Stimulated activated memory B cell treated with anti-CD40 and anti-IgM and Interleukin-4, amounts not matched to agents 10 μg/mL and 1 μg/mL and 100 μg/mL, for 72 hours (primary cell): ENCODE results near the gene DSC1.
A peak's percentile ranks its signal among the peaks of the same experiment; 100 is the strongest.

ENCODE experiments used
- ATAC-seq: fragments of 150-1000 bp; cut with Tn5 transposase; 2 replicates; pipeline ENCODE4 v1.10.0; 2021
- H3K27ac Mint-ChIP-seq: one replicate; pipeline ENCODE4 v1.8.0; 2022; ENCODE audit warnings: mild to moderate bottlenecking, mixed read lengths
- H3K27me3 Mint-ChIP-seq: one replicate; pipeline ENCODE4 v1.8.0; 2022; ENCODE audit warnings: mixed read lengths
- H3K36me3 Mint-ChIP-seq: one replicate; pipeline ENCODE4 v1.8.0; 2022; ENCODE audit warnings: mixed read lengths
- H3K4me1 Mint-ChIP-seq: one replicate; pipeline ENCODE4 v1.8.0; 2022; ENCODE audit warnings: mixed read lengths
- H3K4me3 Mint-ChIP-seq: one replicate; pipeline ENCODE4 v1.8.0; 2022; ENCODE audit warnings: mild to moderate bottlenecking, moderate library complexity, mixed read lengths
- H3K9me3 Mint-ChIP-seq: one replicate; pipeline ENCODE4 v1.8.0; 2022; ENCODE audit warnings: mixed read lengths

Gene DSC1, protein sequence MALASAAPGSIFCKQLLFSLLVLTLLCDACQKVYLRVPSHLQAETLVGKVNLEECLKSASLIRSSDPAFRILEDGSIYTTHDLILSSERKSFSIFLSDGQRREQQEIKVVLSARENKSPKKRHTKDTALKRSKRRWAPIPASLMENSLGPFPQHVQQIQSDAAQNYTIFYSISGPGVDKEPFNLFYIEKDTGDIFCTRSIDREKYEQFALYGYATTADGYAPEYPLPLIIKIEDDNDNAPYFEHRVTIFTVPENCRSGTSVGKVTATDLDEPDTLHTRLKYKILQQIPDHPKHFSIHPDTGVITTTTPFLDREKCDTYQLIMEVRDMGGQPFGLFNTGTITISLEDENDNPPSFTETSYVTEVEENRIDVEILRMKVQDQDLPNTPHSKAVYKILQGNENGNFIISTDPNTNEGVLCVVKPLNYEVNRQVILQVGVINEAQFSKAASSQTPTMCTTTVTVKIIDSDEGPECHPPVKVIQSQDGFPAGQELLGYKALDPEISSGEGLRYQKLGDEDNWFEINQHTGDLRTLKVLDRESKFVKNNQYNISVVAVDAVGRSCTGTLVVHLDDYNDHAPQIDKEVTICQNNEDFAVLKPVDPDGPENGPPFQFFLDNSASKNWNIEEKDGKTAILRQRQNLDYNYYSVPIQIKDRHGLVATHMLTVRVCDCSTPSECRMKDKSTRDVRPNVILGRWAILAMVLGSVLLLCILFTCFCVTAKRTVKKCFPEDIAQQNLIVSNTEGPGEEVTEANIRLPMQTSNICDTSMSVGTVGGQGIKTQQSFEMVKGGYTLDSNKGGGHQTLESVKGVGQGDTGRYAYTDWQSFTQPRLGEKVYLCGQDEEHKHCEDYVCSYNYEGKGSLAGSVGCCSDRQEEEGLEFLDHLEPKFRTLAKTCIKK

DNA sequence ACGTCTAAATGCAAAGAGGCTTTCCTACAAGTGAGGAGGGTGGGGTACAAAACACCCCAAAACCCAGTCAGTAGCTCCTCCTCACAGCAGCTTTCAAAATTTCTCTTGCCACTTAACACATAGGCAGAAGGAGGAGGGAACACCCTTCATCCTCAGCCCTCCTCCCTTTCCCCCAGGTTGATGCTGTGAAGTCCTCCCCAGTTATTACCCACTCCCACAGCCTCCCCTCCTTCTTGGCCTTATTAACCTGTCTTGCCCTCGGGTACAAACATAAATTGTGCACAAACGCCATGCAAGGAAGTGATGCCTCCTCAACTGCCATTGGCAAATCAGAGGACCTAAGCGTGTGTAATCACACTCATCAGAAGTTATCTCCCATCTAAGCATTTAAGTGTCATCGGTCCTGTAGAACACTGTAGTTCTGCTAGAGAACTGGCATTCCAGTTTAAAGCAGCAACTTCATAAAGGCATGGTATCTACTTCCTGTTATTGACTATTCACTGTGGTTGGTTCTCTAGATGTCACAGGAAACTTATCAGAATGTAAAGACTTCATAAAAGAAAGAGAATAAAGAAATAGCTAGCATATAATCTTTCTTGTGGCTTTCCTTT, at the start of gene DSC1:
TSS of gene DSC1 (minus strand) at position 32 of the 611 bp plus-strand sequence. CDS start 262 bp downstream, outside the sequence.
- no peak for ATAC-seq
- Mint-ChIP-seq H3K27me3 (no peaks in the 10 kb centered on the region), H3K9me3 (no peaks in the 10 kb centered on the region), H3K27ac (no peak within 1 kb of the TSS), H3K4me3 (no peak within 1 kb of the TSS), H3K36me3 (no peaks in the 10 kb centered on the region), H3K4me1 (no peaks in the 10 kb centered on the region)

DNA sequence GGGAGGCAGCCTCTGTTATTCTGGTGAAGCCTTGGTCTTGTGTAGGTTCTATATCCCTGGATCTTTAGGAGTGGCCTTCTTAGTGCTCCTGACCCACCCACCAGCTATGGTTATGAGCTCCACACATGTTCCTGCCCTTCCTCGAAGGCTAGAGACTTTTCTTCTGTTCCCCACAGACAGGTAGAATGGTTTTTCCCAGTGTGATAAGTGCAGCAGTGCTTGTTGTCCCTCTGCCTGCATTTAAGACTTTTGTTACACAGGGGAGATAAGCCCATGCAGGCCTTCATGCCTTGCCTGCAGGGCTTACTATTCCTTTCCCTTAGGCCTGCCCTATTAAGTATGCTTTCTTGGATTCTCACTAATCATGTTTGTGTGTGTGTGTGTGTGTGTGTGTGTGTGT, 48.4 kb upstream of the DSC1 start:
- no peaks in the 10 kb centered on the region for H3K36me3 Mint-ChIP-seq
- ATAC-seq, result peak; percentile 43
- H3K4me3 Mint-ChIP-seq, result no peak overlapping the region
- no peak overlapping the region for H3K27ac Mint-ChIP-seq
- no peaks in the 10 kb centered on the region for H3K27me3 Mint-ChIP-seq
- H3K4me1 Mint-ChIP-seq, result peaks cover 6% of the 10 kb centered on the region
- peaks cover 10% of the 10 kb centered on the region for H3K9me3 Mint-ChIP-seq

DNA sequence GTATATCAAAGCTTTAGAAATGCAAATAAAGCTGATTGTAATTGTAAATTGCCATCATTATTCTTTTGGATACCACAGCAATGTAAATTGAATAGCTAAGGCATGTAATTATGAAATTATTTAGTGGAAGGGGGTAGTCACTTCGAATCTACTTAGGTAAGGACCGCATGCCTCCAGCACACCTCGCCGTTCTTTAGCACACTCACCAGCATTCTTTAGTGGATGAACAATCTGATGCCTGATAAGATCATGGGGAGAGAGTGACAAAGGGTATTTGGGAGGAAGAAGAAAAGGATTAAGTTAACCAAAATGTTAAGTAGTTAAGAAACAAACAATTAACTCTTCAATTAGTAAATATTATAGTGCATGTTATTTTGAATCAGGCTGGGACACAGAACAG, 46.4 kb upstream of the DSC1 start:
- H3K9me3 Mint-ChIP-seq, result peaks cover 13% of the 10 kb centered on the region
- H3K4me1 Mint-ChIP-seq, result peaks cover 6% of the 10 kb centered on the region
- no peaks in the 10 kb centered on the region for H3K27me3 Mint-ChIP-seq
- H3K36me3 Mint-ChIP-seq, result no peaks in the 10 kb centered on the region
- ATAC-seq, result no peak
- no peak overlapping the region for H3K27ac Mint-ChIP-seq
- H3K4me3 Mint-ChIP-seq, result no peak overlapping the region

DNA sequence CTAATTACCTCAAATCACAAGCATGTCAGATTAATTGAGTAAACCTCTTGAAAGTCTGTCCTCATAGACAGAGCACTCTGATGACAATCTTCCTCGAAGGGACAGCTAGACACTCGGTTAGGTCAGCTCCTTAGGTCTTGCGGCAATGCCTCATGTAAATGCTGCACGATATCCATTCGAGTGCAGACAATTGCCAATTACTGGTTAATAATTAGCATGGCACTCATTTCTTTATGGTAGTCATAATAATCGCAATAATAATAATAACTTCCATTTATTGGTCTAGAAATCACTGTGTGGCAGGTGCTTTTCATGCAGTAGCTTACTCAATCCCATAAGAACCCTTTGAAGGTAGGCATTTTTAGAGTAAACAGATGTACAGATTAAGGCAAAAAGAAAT, 44.7 kb upstream of the DSC1 start:
- Mint-ChIP-seq H3K9me3 (peaks cover 13% of the 10 kb centered on the region), H3K36me3 (no peaks in the 10 kb centered on the region), H3K4me3 (no peak overlapping the region), H3K27me3 (no peaks in the 10 kb centered on the region), H3K27ac (no peak overlapping the region), H3K4me1 (peaks cover 6% of the 10 kb centered on the region)
- no peak for ATAC-seq

DNA sequence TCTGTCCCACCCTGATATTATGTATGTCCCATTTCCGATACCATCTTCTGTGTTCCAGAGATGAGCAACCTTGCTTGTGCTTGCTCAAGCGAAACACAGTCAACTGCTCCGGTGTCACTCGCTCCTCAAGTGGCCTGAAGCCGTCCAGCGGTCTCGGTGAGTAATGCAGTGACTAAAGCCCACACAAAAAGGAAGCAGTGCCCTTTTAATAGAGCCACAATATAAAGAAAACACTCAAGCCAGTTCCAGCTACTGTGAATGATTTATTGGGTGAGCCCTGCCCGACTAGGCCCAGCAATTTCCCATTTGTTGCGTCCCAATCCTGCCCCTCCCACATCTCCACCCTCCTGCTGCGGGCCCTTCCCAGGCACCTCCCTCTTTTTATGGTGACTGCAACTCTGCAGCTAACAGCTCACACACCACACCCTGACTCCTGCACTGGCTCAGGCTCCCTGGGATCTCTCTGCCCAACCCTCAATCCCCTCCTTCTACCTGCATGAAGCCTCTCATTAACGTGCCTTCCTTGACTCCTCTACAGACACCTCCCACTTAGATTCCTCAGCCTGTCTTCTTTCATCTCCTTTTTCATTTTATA, 44.2 kb upstream of the DSC1 start:
- no peak overlapping the region for H3K4me3 Mint-ChIP-seq
- H3K27ac Mint-ChIP-seq, result no peak overlapping the region
- peaks cover 13% of the 10 kb centered on the region for H3K9me3 Mint-ChIP-seq
- H3K36me3 Mint-ChIP-seq, result no peaks in the 10 kb centered on the region
- H3K4me1 Mint-ChIP-seq, result peaks cover 6% of the 10 kb centered on the region
- no peaks in the 10 kb centered on the region for H3K27me3 Mint-ChIP-seq
- ATAC-seq, result peak; percentile 10

DNA sequence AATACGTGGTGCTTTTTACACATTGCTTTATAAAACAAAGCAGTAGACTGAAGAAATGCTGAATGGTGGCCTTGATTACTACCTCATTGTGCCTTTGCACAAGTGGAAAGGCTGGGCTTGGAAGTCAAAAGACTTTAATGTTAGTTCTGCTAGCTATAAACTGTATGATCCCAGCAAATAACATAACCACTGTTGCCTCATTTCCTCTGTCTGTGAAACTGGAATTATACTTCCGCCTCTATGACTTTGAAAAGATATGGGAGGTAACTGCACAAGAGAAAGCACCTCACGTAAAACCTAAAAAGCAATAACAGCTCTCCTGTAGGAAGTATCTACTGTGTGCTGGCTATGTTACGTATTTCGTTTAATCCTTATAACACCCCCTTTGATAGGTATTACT, 43.4 kb upstream of the DSC1 start:
- H3K36me3 Mint-ChIP-seq, result no peaks in the 10 kb centered on the region
- peaks cover 13% of the 10 kb centered on the region for H3K9me3 Mint-ChIP-seq
- no peaks in the 10 kb centered on the region for H3K27me3 Mint-ChIP-seq
- H3K4me1 Mint-ChIP-seq, result peaks cover 6% of the 10 kb centered on the region
- no peak overlapping the region for H3K27ac Mint-ChIP-seq
- no peak overlapping the region for H3K4me3 Mint-ChIP-seq
- no peak for ATAC-seq

DNA sequence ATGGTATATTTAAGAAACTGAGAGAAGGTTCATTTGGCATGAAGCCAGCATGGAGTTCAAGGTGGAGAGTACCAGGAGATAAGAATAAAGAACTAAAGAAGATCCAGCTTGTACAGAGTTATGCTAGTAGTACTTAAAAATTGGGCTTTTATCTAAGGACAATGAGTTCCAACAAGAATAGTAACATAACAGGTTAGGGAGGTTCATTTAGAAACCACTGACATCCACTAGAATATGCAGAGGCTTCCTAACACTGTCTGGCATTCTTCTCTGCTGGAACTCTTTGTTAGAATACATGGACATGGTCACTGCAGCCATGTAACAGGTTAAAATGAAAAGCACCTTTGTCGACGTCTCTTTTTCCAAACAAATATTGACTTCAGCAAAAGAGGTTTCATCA, 42.6 kb upstream of the DSC1 start:
- H3K27ac Mint-ChIP-seq, result no peak overlapping the region
- ATAC-seq, result no peak
- peaks cover 6% of the 10 kb centered on the region for H3K4me1 Mint-ChIP-seq
- H3K27me3 Mint-ChIP-seq, result no peaks in the 10 kb centered on the region
- H3K9me3 Mint-ChIP-seq, result peaks cover 13% of the 10 kb centered on the region
- H3K4me3 Mint-ChIP-seq, result no peak overlapping the region
- H3K36me3 Mint-ChIP-seq, result no peaks in the 10 kb centered on the region

DNA sequence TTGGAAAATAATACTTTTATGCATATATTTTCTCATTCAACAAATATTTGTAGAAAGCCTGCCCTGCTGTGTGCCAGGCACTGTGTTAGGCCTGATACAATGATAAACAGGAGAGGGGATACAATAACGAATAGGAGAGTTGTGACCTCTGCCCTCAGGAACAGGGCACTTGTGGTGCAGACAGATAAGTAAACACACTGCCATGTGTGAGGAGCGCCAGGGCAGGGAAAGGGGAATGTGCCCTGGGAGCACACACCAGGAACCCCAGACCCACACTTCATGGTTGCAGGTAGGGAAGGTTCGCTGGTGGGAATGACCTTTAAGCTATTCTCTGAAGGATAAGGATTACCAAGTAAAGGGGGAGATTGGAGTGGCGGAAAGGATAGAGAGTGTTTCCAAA, 42.2 kb upstream of the DSC1 start:
- Mint-ChIP-seq H3K27ac (no peak overlapping the region), H3K9me3 (peaks cover 13% of the 10 kb centered on the region), H3K4me3 (no peak overlapping the region), H3K36me3 (no peaks in the 10 kb centered on the region), H3K27me3 (no peaks in the 10 kb centered on the region), H3K4me1 (peaks cover 6% of the 10 kb centered on the region)
- ATAC-seq, result no peak

DNA sequence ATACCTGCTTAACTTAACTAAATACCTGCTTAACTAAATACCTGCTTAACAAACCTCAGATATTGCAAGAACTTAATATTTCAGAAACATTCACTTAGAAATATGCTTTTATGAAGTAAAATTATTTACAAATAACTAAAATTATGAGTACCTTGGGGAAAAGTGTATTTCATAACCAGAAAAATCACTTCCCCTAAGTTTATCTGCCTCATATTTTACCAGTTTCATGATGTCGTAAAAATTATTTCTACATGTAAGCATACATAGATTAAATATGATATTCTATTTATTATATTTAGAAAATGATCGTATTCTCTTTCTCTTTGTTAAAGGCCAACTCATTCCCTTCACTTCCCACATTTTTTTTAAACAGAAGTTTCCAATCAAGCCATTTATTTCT, 41.5 kb upstream of the DSC1 start:
- Mint-ChIP-seq H3K9me3 (peaks cover 10% of the 10 kb centered on the region), H3K36me3 (no peaks in the 10 kb centered on the region), H3K27ac (no peak overlapping the region), H3K27me3 (no peaks in the 10 kb centered on the region), H3K4me1 (peaks cover 6% of the 10 kb centered on the region), H3K4me3 (no peak overlapping the region)
- ATAC-seq, result no peak

DNA sequence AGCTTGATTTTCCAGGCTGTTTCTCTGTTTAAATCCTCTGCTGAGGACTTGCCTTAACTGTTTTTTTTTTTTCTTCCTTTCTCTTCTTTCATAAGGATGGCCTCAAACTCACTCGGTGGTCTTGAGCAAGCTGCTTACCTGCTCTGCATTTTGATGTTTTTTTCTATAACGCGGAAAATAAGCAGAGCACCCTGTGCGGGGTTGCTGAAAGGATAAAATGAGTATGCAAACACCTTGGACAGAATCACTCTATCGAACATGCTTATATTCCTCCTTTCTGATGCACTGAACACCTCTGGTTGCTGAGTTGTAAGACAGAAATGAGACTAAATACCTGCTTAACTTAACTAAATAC, 41.1 kb upstream of the DSC1 start:
- no peak for ATAC-seq
- peaks cover 6% of the 10 kb centered on the region for H3K4me1 Mint-ChIP-seq

DNA sequence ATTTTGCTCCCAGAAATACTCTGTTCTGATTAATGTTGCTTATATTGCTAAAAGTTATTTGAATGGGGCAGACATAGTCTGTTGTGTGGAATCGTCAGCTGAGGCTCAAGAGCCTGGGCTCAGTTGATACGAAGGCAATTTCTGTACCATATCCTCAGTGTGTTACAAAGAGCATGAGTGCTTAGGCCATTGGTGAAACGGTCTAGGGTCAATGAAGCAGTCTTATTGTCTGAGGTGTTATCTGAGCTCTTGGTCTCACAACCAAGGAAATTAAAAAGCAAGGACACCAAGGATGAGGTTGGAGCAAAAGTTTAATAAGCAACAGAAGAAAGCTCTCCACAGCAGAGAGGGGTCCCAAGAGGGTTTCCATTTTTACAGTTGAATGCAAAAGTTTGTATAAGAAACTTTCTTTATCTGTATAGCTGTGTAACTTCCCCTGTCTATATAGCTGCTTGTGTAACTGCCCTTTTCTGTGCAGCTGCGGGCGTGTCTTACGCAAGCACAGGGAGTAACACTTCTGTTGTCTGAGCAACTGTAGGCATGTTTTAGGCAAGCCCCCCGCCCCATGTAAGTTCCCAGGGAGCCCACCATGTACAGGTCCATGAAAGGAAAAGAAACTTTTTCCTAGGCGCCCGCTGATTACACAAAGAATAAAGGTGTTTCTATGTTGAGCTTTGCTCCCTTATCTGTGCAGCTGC, 40.6 kb upstream of the DSC1 start:
- Mint-ChIP-seq H3K27me3 (no peaks in the 10 kb centered on the region), H3K4me3 (no peak overlapping the region), H3K36me3 (no peaks in the 10 kb centered on the region), H3K4me1 (peaks cover 6% of the 10 kb centered on the region), H3K27ac (no peak overlapping the region), H3K9me3 (peaks cover 12% of the 10 kb centered on the region)
- ATAC-seq, result no peak

More for the DNA sequence above, 41.1 kb upstream of the DSC1 start:
- Mint-ChIP-seq H3K4me3 (no peak overlapping the region), H3K27me3 (no peaks in the 10 kb centered on the region), H3K9me3 (peaks cover 10% of the 10 kb centered on the region), H3K27ac (no peak overlapping the region), H3K36me3 (no peaks in the 10 kb centered on the region)

DNA sequence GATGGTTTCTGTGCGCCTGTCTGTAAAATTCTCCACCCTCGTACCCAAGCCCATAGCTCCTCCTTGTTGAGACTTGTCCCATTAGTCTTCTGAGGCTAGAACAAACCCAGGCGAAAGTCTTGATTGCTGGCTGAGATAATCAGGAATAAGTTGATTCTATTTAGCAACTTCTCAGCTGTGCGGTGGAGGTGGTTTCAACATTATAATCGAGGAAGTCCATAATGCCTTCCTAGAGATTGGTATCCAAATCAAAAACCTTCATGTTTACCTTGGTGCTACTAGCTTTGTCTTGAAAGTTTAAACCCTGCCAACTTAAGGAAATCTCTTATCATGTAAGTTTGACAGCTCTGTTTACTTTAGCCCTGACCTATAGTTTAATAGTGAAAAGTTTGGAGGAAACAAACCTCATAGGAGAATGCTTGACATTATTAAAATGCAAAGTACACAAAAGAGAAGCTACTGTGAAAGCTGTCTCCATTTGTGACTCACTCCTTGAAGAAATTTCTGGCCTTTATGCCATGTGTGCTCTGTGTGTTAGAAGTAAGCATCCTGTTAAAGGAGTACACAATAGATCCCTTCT, 36.6 kb upstream of the DSC1 start:
- peaks cover 2% of the 10 kb centered on the region for H3K9me3 Mint-ChIP-seq
- no peaks in the 10 kb centered on the region for H3K36me3 Mint-ChIP-seq
- no peak overlapping the region for H3K27ac Mint-ChIP-seq
- ATAC-seq, result no peak
- no peaks in the 10 kb centered on the region for H3K27me3 Mint-ChIP-seq
- no peaks in the 10 kb centered on the region for H3K4me1 Mint-ChIP-seq
- H3K4me3 Mint-ChIP-seq, result no peak overlapping the region

DNA sequence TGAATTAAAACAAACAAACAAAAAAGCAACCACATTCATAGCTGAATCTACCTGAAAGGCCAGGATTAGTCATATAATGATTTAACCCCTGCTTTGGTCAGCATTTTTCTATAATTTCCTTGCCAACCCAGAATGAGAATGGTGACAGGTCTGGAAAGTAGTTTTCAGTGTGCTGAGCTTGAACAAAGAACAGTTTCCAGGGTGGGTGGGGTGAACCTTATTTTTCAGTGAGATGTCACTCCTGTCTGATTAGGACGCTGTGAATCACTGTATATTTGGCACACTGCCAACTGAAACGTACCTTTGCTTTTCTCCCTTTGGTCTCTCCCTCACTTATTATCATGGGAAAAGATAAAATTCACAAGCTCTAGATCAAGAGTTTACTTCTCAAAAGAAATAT, 35.0 kb upstream of the DSC1 start:
- H3K4me1 Mint-ChIP-seq, result no peaks in the 10 kb centered on the region
- H3K36me3 Mint-ChIP-seq, result no peaks in the 10 kb centered on the region
- no peak for ATAC-seq
- H3K27me3 Mint-ChIP-seq, result no peaks in the 10 kb centered on the region
- no peak overlapping the region for H3K27ac Mint-ChIP-seq
- H3K4me3 Mint-ChIP-seq, result no peak overlapping the region
- peaks cover 2% of the 10 kb centered on the region for H3K9me3 Mint-ChIP-seq

DNA sequence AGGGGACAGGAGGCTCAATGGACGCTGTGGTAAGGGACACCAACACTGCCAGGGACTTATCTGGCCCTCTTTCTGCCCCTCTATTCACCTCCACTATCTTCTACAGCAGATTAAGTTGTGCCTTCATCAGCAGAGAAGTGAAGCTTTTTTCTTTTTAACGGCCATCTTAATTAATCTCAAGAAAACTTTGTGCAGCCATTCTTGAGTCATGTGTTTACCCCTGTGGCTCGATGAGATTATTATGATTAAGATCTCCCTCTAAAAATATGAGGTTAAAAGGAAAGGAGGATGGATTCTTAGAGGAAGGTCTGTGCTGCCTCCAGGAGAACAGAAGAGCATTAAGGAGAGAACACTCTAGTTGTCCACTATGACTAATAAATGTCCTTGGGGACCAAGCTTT, 32.4 kb upstream of the DSC1 start:
- Mint-ChIP-seq H3K27ac (no peak overlapping the region), H3K27me3 (no peaks in the 10 kb centered on the region), H3K4me1 (no peaks in the 10 kb centered on the region), H3K36me3 (no peaks in the 10 kb centered on the region), H3K9me3 (peaks cover 2% of the 10 kb centered on the region), H3K4me3 (no peak overlapping the region)
- no peak for ATAC-seq
